Vagina (tissue), 2 donors: ENCODE measurements around the gene SERPINH1.

Source experiments
- POLR2A ChIP-seq, 2 donors: fragments of 450-650 bp; IDR thresholded peaks; one replicate each; pipeline ENCODE4 v1.6.1; 2017; ENCODE audit warnings: antibody characterized with exemption in 2 of 2, mild to moderate bottlenecking in 2 of 2, moderate library complexity in 2 of 2
- POLR2AphosphoS5 ChIP-seq, 2 donors: sonication (generic); formaldehyde crosslinking; IDR thresholded peaks; one replicate each; pipeline ENCODE4 v1.9.0; 2017; ENCODE audit warnings: antibody characterized with exemption in 2 of 2, mild to moderate bottlenecking in 2 of 2, low read depth in 1 of 2; ENCODE audit not compliant: insufficient read depth in 1 of 2
- TF ChIP-seq, protein P1 (sequence below), 3 experiments: fragments of 450-650 bp in 2 of 3; fragments of 200-600 bp in 1 of 3; sonication (generic) in 1 of 3; IDR thresholded peaks; one replicate each; pipeline ENCODE4 v1.5.1; 2017 to 2019; ENCODE audit warnings: antibody characterized with exemption in 3 of 3, mild to moderate bottlenecking in 2 of 3, moderate library complexity in 2 of 3

DNA sequence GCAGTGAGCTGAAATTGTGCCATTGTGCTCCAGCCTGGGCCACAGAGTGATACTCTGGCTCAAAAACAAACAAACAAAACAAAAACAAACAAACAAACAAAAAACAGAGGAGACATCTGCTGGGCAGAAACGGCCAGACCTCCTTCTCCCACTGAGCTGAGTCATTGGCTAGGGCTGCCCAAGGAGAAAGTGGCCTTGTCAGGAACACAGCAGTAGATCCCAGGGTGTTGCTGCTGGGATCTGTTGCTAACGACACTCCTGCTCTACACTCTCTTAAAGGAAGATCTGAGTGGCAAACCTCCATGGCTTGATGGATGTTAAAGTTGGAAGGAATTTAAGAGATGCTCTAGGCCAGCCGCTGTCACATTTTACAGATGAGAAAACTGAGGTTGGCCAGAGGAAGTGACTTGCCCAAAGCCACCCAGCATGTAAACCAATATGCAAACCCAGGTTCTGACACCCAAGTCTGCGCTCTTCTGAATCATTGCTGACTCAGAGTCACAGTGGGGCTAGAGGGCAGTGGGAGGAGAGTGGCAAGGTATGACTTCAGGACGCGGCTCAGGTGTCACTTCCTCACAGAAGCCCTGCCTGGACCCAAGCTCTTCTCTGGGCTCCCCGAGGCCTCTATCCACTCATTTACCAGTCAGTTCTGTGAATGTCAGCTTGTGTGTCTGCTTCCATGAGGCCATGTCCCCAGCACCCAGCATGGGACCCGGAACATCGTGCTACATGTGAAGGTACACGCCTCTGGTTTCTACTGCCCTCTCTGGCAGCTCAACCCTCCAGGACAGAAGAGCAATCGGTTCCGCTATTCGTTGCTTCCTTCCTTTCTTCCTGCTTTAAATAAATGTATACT, 25.0 kb upstream of the SERPINH1 start:
- no peak for TF ChIP-seq POLR2A (IDR thresholded peaks at IDR 0.05)
- no peak for TF ChIP-seq POLR2AphosphoS5 (IDR thresholded peaks at IDR 0.05; ENCODE audit: insufficient read depth in 1 of 2, low read depth in 1 of 2)
- TF ChIP-seq, protein P1, sequence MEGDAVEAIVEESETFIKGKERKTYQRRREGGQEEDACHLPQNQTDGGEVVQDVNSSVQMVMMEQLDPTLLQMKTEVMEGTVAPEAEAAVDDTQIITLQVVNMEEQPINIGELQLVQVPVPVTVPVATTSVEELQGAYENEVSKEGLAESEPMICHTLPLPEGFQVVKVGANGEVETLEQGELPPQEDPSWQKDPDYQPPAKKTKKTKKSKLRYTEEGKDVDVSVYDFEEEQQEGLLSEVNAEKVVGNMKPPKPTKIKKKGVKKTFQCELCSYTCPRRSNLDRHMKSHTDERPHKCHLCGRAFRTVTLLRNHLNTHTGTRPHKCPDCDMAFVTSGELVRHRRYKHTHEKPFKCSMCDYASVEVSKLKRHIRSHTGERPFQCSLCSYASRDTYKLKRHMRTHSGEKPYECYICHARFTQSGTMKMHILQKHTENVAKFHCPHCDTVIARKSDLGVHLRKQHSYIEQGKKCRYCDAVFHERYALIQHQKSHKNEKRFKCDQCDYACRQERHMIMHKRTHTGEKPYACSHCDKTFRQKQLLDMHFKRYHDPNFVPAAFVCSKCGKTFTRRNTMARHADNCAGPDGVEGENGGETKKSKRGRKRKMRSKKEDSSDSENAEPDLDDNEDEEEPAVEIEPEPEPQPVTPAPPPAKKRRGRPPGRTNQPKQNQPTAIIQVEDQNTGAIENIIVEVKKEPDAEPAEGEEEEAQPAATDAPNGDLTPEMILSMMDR (IDR thresholded peaks at IDR 0.05) = no peak
